ENCODE data around the gene HOXB3. TPM values are rescaled to one million over a fixed set of nuclear protein-coding genes. Genes with fewer than 3 reads are reported as not detected.

The HOXB3 gene
- total RNA-seq: 0.26 and 0.31 TPM in 2 replicates

GRCh38 chr17:48589831-48590606 is at the start of gene HOXB3:
Gene HOXB3 (minus strand): TSS chr17:48590241. CDS start chr17:48552474, 37,767 bp downstream.

GRCh38 chr17:48626245-48627117 is 36.4 kb upstream of the HOXB3 start, which contains the start of gene HOXB9:
Gene HOXB9 (minus strand): TSS chr17:48626358. CDS start chr17:48626269, 89 bp downstream.

GRCh38 chr17:48615047-48615962 is 25.3 kb upstream of the HOXB3 start, which contains the start of gene HOXB8:
Gene HOXB8 (minus strand): TSS chr17:48615292. CDS start chr17:48614704, 588 bp downstream.

GRCh38 chr17:48610282-48611211 is 20.5 kb upstream of the HOXB3 start, which contains the start of gene HOXB7:
Gene HOXB7 (minus strand): TSS chr17:48611017. CDS start chr17:48610918, 99 bp downstream.

GRCh38 chr17:48604770-48605329 is 14.8 kb upstream of the HOXB3 start, which contains the start of gene HOXB6:
Gene HOXB6 (minus strand): TSS chr17:48604986. CDS start chr17:48598150, 6,836 bp downstream.

GRCh38 chr17:48593126-48593829 is 3.2 kb upstream of the HOXB3 start, which contains the start of gene HOXB5:
Gene HOXB5 (minus strand): TSS chr17:48593779. CDS start chr17:48593682, 97 bp downstream.

GRCh38 chr17:48577946-48578615 is 12.0 kb downstream of the HOXB3 start, which contains the start of gene HOXB4:
Gene HOXB4 (minus strand): TSS chr17:48578350. CDS start chr17:48578319, 31 bp downstream.

GRCh38 chr17:48545022-48545375 is 45.0 kb downstream of the HOXB3 start, which contains the start of gene HOXB2:
Gene HOXB2 (minus strand): TSS chr17:48545109. CDS start chr17:48544911, 198 bp downstream.

GRCh38 chr17:48530887-48531272 is 59.2 kb downstream of the HOXB3 start, which contains the start of gene HOXB1:
Gene HOXB1 (minus strand): TSS chr17:48531011. CDS start chr17:48530904, 107 bp downstream.

Other genes starting within 250 kb of the HOXB3 start
- 0.13 TPM in 1 of 2 replicates, not detected in the other for gene SKAP1, start 160.0 kb downstream of the HOXB3 start, total RNA-seq
- gene HOXB1, start 59.2 kb downstream of the HOXB3 start, total RNA-seq: not detected in 2 replicates
- gene HOXB2, start 45.1 kb downstream of the HOXB3 start, total RNA-seq: 1.5 and 1.8 TPM in 2 replicates
- 0.06 and 0.26 TPM in 2 replicates for gene HOXB4, start 11.9 kb downstream of the HOXB3 start, total RNA-seq
- gene HOXB5, start 3.5 kb upstream of the HOXB3 start, total RNA-seq: not detected in 2 replicates
- gene HOXB6, start 14.7 kb upstream of the HOXB3 start, total RNA-seq: 0.13 TPM in 1 of 2 replicates, not detected in the other
- not detected in 2 replicates for gene HOXB7, start 20.8 kb upstream of the HOXB3 start, total RNA-seq
- gene HOXB8, start 25.1 kb upstream of the HOXB3 start, total RNA-seq: not detected in 2 replicates
- not detected in 2 replicates for gene HOXB9, start 36.1 kb upstream of the HOXB3 start, total RNA-seq
- gene PRAC1, start 132.3 kb upstream of the HOXB3 start, total RNA-seq: not detected in 2 replicates
- gene PRAC2, start 132.9 kb upstream of the HOXB3 start, total RNA-seq: not detected in 2 replicates
- not detected in 2 replicates for gene HOXB13, start 138.5 kb upstream of the HOXB3 start, total RNA-seq
- 0.06 TPM in 1 of 2 replicates, not detected in the other for gene TTLL6, start 227.0 kb upstream of the HOXB3 start, total RNA-seq
- 36.5 and 59.5 TPM in 2 replicates for gene CALCOCO2, start 240.8 kb upstream of the HOXB3 start, total RNA-seq

Data from aortic smooth muscle cell (primary cell).